Right renal cortex interstitium (tissue), 3 donors: Measurements from ENCODE around the gene ANK3. TPM values are rescaled to one million over a fixed set of nuclear protein-coding genes. Genes with fewer than 3 reads are reported as not detected.
"Not testable (repeated sequence)": the region's sequence is repeated elsewhere in the genome, so short reads cannot be mapped to it uniquely, and the experiment has no call there.

Experiments used
- DNase-seq, 3 donors: peaks; one replicate each; pipeline ENCODE4 v3.0.0-alpha.2; 2013; ENCODE audit warnings: low read depth in 3 of 3, low spot score in 2 of 3
- polyA plus RNA-seq, 3 donors: library from polyadenylated mRNA; unstranded; fragments of 120-200 nt; gene quantifications; one replicate each; pipeline ENCODE4 v1.2.1, GENCODE V29; 2013; ENCODE audit not compliant: insufficient read length in 3 of 3

Gene ANK3
- polyA plus RNA-seq, 3 donors, result 155 to 172 (median 159) TPM

- no peak for DNase-seq
These were observed 76.7 kb downstream of the ANK3 start for GRCh38 chr10:60312818-60313588.

- no peak for DNase-seq
These were observed 77.9 kb downstream of the ANK3 start for GRCh38 chr10:60311821-60312220.

DNA sequence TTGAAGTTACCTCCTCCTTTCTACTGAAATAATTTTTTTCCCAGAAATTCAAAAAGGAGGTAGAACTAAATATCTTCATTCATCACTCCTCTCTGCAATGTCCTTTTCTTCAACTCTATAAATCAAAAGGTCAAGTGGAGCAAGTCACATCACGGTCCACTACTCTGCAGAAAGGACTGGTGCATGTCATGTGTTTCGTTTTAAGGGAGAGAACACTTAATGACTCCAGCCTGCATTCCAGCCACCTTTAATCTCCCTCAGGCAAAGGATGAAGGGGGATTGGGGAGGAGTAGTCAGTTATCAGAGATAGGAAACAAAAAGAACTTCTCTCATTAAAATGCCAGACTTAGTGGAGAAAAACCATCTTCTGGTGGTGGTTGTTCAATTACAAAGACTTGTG is 78.9 kb downstream of the ANK3 start:
- DNase-seq, result peak in 1 of 3 donors; percentile 32

DNA sequence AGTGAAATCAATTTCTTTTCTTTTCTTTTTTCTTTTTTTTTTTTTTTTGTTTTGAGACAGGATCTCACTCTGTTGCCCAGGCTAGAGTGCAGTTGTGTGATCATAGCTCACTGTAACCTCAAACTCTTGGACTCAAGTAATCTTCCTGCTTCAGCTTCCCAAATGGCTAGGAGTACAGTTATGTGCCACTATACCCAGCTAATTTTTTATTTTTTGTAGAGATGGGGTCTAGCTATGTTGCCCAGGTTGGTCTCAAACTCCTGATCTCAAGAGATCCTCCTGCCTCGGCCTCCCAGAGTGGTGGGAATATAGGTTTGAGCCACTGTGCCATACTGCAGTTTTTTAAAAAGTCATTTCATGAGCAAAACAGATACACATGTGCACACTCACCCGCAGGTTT is 79.8 kb downstream of the ANK3 start:
- DNase-seq, result no peak

GRCh38 chr10:60309371-60309770 is 80.3 kb downstream of the ANK3 start:
- DNase-seq, result no peak

- DNase-seq, result no peak
These were observed 84.2 kb downstream of the ANK3 start for GRCh38 chr10:60305380-60305892.

DNA sequence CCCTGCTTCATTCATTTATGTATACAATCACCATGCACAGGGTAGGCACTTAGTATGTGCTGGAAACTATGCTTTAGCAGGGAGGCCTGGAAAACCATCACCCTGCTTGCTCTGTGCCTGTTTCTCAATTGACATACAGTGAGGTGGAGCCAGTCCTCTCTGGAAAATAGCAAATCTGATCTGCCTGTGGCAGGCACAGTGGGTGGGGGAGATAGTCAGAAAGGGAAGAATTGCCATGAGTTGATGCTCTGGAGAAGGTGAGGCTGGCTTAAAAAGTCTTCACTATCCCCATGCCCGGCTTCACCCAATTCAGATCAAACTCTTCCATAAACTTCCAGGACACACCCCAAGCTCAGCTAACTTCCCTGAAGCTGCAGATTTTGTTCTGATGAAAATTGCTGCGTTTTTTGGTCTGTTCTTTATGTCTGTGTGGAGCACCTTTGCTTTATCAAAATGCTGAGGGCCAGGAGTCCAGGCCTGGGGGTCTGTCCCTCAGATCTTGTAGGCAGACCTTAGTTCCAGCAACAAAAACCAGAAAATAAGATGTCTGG is 84.8 kb downstream of the ANK3 start:
- DNase-seq, result no peak

DNA sequence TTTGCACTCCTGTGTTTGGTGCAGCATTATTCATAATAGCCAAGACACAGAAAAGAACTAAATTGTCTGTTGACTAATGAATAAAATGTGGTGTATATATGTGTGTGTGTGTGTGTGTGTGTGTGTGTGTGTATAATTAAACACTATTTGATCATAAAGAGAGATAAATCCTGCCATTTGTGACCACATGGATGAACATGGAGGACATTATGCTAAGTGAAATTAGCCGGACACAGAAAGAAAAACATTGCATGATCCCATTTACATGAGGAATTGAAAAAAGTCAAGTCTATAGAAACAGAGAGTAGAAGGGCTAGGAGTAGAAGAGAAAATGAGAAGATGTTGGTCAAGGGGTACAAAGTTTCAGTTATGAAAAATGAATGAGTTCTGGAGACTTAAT is 85.9 kb downstream of the ANK3 start:
- no peak for DNase-seq

DNA sequence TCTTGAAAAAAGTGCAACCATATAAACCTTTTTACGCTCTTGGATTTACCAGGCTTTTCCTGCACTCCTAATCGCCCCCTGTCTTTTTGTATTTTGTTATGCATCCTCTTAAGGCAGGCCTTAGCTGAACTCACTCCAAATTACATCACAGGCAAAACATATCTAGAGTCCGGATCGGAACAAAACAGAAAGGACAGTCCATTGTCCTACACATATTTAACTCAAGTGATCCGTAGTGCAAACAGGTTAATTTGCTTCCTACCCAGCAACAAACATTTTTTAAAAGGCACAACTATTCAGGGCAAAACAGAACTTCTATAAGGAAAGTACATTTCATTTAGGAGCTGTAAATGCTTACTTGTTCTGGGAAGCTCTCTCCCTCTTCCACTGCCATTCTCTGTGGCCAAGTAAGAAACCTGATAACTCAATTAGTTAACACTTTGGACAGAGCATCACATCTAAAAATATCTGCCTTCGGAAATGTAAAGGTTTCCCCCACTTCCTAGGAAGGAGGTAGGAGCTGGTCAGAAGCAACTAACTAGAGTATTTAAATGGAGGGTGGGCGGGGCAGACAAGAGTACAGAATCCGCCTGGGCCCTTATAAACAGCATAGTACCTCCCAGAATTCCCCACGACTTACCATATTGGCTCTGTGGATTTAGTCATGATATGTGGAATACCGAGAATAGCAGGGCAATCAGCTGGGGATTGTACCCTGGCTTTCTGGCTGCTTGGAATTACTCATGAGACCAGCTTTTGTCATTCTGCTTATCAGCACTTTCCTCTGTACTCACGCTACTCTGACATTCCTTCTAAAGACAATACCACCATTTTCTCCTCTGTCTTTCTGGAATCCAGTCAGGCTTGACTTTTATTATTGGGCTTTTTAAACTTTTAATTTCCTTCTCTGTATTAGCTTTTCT is 89.5 kb downstream of the ANK3 start:
- DNase-seq, result no peak

GRCh38 chr10:60299390-60299778 is 90.3 kb downstream of the ANK3 start:
- no peak for DNase-seq

GRCh38 chr10:60298408-60299389 is 91.0 kb downstream of the ANK3 start:
- no peak for DNase-seq

DNA sequence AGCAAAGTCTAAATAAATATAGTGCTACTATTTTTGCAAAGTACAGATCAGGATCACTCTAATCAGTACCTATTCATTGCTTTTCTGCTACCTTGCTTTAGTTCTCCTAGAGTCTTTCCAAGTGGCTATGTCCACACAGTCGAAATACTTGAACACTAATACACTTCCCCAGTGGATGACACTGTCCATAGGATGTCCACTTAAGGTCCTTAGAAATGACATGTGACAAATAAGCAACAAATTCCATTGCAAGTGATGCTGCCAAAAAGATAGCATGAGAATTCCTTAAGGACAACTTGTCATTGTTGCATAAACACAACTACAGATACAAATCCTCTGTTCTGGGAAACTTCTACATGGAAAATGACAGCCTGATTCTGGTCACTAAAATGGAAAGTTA is 93.6 kb downstream of the ANK3 start:
- DNase-seq, result no peak

DNA sequence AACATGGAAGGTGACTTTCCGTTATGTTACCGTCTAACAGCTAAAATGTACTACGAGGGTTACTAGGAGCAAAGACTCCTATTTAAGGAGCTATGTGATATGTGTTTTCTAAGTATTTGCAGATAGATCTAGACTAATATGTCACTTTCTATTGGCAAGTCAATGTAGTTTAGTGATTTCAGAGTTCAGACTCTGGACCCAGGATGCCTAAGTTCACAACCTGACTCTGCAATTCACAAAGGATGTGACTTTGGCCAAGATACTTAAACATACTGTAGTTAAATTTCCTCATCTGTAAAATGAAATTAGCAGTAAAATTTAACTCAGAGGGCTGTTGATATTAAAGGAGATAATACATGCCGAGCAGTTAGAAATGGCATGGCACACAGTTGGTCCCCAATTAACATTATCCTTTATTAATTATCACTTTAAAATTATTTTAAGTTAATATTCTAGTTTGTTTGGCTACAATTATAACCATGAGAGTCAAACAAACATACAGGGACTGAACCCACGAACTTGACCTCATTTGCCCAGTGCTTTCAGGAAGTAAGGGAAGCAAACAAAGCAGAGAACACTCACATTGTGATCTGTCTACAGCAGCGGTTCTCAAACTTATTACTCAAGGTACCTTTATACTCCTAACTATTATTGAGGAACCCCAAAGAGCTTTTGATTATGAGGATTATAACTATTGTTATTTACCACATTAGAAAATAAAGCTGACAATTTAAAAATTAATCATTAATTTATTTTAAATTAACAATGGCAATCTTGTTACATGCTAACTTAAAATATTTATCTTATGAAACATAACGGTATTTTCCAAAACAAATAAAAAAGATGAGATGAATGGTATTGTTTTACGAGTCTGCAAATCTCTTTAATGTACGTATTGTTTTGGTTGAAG is 94.4 kb downstream of the ANK3 start:
- no peak for DNase-seq

GRCh38 chr10:60293581-60294175 is 96.0 kb downstream of the ANK3 start:
- DNase-seq, result no peak

- DNase-seq, result no peak
These were observed 96.7 kb downstream of the ANK3 start for GRCh38 chr10:60292998-60293397.

- not testable (repeated sequence) for DNase-seq
These were observed 97.1 kb downstream of the ANK3 start for GRCh38 chr10:60292536-60292935.

DNA sequence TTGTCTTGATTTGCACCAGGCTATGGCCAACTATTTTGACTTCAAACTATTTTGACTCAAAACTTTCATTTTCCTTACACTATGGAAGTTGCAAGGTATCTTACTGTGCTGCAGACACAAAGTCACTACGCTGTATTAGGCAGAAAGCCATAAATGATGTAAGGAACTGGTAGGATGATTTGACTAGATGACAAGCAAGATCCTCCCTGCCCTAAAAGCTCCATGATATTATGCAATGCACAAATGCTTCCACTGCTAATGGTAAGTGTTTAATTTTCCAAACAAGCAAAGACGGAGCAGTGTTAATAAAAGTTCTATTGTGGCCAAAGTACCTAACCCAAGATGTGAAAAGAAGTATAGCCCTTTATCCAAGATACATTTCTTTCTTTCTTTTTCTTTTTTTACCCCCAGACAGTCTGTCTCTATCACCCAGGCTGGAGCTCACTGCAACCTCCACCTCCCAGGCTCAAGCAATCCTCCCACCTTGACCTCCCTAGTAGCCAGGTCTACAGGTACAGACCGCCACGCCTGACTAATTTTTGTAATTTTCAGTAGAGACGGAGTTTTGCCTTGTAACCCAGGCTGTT is 98.2 kb downstream of the ANK3 start:
- no peak for DNase-seq

GRCh38 chr10:60290558-60290957 is 99.1 kb downstream of the ANK3 start:
- DNase-seq, result no peak
